Measurements from ENCODE around the gene BMP10. TPM values are rescaled to one million over a fixed set of nuclear protein-coding genes. Genes with fewer than 3 reads are reported as not detected.

BMP10 gene
- total RNA-seq, 1 donor from 2014 or later = not detected

- TF ChIP-seq, protein P1, sequence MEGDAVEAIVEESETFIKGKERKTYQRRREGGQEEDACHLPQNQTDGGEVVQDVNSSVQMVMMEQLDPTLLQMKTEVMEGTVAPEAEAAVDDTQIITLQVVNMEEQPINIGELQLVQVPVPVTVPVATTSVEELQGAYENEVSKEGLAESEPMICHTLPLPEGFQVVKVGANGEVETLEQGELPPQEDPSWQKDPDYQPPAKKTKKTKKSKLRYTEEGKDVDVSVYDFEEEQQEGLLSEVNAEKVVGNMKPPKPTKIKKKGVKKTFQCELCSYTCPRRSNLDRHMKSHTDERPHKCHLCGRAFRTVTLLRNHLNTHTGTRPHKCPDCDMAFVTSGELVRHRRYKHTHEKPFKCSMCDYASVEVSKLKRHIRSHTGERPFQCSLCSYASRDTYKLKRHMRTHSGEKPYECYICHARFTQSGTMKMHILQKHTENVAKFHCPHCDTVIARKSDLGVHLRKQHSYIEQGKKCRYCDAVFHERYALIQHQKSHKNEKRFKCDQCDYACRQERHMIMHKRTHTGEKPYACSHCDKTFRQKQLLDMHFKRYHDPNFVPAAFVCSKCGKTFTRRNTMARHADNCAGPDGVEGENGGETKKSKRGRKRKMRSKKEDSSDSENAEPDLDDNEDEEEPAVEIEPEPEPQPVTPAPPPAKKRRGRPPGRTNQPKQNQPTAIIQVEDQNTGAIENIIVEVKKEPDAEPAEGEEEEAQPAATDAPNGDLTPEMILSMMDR (IDR thresholded peaks at IDR 0.05; ENCODE audit: insufficient read depth, low read length, severe bottlenecking) = no peak
- FAIRE-seq (no peak), DNase-seq (ENCODE audit: low read depth) (peak; percentile 4)
- Histone ChIP-seq H3K36me3 (ENCODE audit: control insufficient read depth, insufficient read depth, low read length) (no peaks in the 10 kb centered on the region), H3K4me3 (ENCODE audit: low read depth, low read length) (no peak overlapping the region), H3K27me3 (ENCODE audit: control insufficient read depth, insufficient read depth, low read length) (peaks cover 4% of the 10 kb centered on the region)
Measured at GRCh38 chr2:68865108-68865507, 6.1 kb downstream of the BMP10 start.

DNA sequence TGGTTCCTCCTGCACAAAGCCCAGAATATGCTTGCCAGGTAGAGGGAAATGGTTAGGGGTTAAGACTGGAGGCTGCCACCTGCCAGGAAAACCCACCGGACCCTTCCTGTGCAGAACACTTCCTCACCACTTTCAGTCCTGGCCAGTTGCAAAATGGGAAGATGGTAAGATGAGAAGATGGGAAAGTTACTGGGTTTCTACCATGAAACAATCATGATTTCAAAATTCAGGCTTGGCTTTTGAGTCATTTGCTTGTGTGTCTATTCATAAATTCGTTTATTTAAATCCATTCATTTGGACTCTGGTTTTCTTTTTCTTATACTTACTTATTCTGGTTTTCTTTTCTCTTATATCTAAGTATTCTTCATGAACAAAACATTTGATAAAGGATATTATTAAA lies 7.2 kb downstream of the BMP10 start:
- FAIRE-seq (no peak), DNase-seq (ENCODE audit: low read depth) (no peak)
- Histone ChIP-seq H3K27me3 (ENCODE audit: control insufficient read depth, insufficient read depth, low read length) (peaks cover 4% of the 10 kb centered on the region), H3K36me3 (ENCODE audit: control insufficient read depth, insufficient read depth, low read length) (no peaks in the 10 kb centered on the region), H3K4me3 (ENCODE audit: low read depth, low read length) (no peak overlapping the region)
- TF ChIP-seq, protein P1 (IDR thresholded peaks at IDR 0.05; ENCODE audit: insufficient read depth, low read length, severe bottlenecking) = no peak

DNA sequence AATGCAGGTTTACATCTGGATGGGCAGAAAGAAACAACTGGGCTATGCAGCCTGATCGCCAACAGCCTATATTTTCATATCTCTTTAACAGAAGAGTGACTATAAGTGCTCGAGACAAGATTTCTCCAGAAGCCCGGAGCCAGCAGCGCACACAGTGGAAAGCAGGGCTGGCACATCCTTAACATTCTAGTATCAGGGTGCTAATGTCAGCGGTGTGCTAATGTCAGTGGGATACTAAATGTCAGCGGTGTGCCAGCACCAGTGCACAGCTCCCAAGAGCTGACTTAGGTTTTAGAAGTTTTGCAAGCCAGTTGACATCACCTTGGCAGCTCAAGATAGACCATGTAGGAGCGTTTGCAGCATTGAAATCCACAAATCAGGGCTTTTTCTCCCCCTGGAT lies 8.3 kb downstream of the BMP10 start:
- no peak for DNase-seq (ENCODE audit: low read depth)
- TF ChIP-seq, protein P1 (IDR thresholded peaks at IDR 0.05; ENCODE audit: insufficient read depth, low read length, severe bottlenecking) = no peak
- no peak for FAIRE-seq
- Histone ChIP-seq H3K4me3 (ENCODE audit: low read depth, low read length) (no peak overlapping the region), H3K36me3 (ENCODE audit: control insufficient read depth, insufficient read depth, low read length) (no peaks in the 10 kb centered on the region), H3K27me3 (ENCODE audit: control insufficient read depth, insufficient read depth, low read length) (peaks cover 4% of the 10 kb centered on the region)

DNA sequence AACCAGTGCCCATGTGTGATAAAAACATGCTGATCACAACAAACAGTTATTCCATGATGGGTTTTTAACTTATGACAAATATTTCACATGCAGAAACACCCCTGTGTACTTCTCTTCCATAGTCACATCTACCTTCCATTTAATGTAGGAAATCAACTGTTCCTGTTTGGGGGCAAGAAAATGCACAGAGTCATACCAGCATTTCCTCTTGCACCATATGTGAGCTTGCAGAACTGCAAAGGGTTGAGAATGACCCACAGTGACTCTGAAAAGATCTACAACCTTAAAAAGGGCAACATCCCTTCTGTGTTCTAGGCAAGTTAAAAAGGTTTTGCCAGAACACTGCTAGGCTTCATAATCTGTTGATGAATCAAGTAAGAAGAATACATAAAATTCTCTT lies 9.9 kb downstream of the BMP10 start:
- H3K36me3 ChIP-seq (ENCODE audit: control insufficient read depth, insufficient read depth, low read length) = no peaks in the 10 kb centered on the region
- TF ChIP-seq, protein P1 (IDR thresholded peaks at IDR 0.05; ENCODE audit: insufficient read depth, low read length, severe bottlenecking) = no peak
- FAIRE-seq (no peak), DNase-seq (ENCODE audit: low read depth) (no peak)
- H3K27me3 ChIP-seq (ENCODE audit: control insufficient read depth, insufficient read depth, low read length) = peaks cover 6% of the 10 kb centered on the region
- H3K4me3 ChIP-seq (ENCODE audit: low read depth, low read length) = no peak overlapping the region

DNA sequence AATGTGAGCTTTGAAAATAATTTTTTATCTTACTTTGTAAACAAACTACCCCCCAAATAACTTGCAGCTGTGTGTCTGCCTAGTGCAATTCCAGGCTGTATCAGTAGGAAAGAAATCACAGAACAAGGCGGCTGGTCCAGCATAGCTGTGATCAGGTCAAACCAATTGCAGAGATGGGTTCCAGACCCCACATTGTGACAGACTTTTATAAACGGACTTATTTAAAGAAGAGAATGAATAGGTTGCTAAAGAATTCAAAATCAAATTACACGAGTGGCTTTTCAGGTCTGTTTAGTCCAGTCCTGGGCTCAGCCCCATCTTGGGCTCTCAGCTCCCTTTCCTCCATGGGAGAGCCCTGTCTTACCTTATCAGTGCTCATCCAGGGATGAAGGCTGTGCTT lies 11.1 kb downstream of the BMP10 start:
- FAIRE-seq (no peak), DNase-seq (ENCODE audit: low read depth) (no peak)
- H3K36me3 ChIP-seq (ENCODE audit: control insufficient read depth, insufficient read depth, low read length) = no peaks in the 10 kb centered on the region
- peaks cover 6% of the 10 kb centered on the region for H3K27me3 ChIP-seq (ENCODE audit: control insufficient read depth, insufficient read depth, low read length)
- TF ChIP-seq, protein P1 (IDR thresholded peaks at IDR 0.05; ENCODE audit: insufficient read depth, low read length, severe bottlenecking) = no peak
- no peak overlapping the region for H3K4me3 ChIP-seq (ENCODE audit: low read depth, low read length)

- TF ChIP-seq, protein P1 (IDR thresholded peaks at IDR 0.05; ENCODE audit: insufficient read depth, low read length, severe bottlenecking) = no peak
- no peaks in the 10 kb centered on the region for H3K36me3 ChIP-seq (ENCODE audit: control insufficient read depth, insufficient read depth, low read length)
- DNase-seq (ENCODE audit: low read depth) (peak; percentile 27), FAIRE-seq (no peak)
- peaks cover 6% of the 10 kb centered on the region for H3K27me3 ChIP-seq (ENCODE audit: control insufficient read depth, insufficient read depth, low read length)
- H3K4me3 ChIP-seq (ENCODE audit: low read depth, low read length) = no peak overlapping the region
Measured at GRCh38 chr2:68857855-68858456, 13.2 kb downstream of the BMP10 start.

All from bronchial epithelial cell (primary cell).